Muscle layer of duodenum (tissue), 2 donors: Measurements from ENCODE around the gene ABI2.
A peak's percentile ranks its signal among the peaks of the same experiment; 100 is the strongest.
"Not testable (repeated sequence)": the region's sequence is repeated elsewhere in the genome, so short reads cannot be mapped to it uniquely, and the experiment has no call there.

ENCODE experiments used
- H3K27ac ChIP-seq: one replicate; pipeline ENCODE4 v1.7.0; 2013; ENCODE audit warnings: mild to moderate bottlenecking, low read length
- H3K27me3 ChIP-seq: one replicate; pipeline ENCODE4 v1.7.0; 2013; ENCODE audit warnings: low read depth, mild to moderate bottlenecking, control low read depth, low read length
- H3K36me3 ChIP-seq, 2 donors: one replicate each; pipeline ENCODE4 v1.7.0; 2013; ENCODE audit warnings: low read length in 2 of 2, control low read depth in 1 of 2, mild to moderate bottlenecking in 1 of 2; ENCODE audit not compliant: insufficient read depth in 2 of 2, control insufficient read depth in 1 of 2
- H3K4me1 ChIP-seq, 2 donors: one replicate each; pipeline ENCODE4 v1.7.0; 2013; ENCODE audit warnings: low read length in 2 of 2, mild to moderate bottlenecking in 2 of 2, control low read depth in 1 of 2, moderate library complexity in 1 of 2; ENCODE audit not compliant: insufficient read depth in 2 of 2, control insufficient read depth in 1 of 2
- H3K4me3 ChIP-seq, 2 donors: one replicate each; pipeline ENCODE4 v1.7.0; 2013; ENCODE audit warnings: low read length in 2 of 2, low read depth in 1 of 2, mild to moderate bottlenecking in 1 of 2
- H3K9me3 ChIP-seq, 2 donors: one replicate each; pipeline ENCODE4 v1.7.0; 2013; ENCODE audit warnings: low read length in 2 of 2, control low read depth in 1 of 2, mild to moderate bottlenecking in 1 of 2; ENCODE audit not compliant: control insufficient read depth in 1 of 2
- donor health status: healthy.

The ABI2 gene

GRCh38 chr2:203328760-203329540, 756 bp downstream of the ABI2 start:
- Histone ChIP-seq H3K36me3 (no peaks in the 10 kb centered on the region), H3K27me3 (no peaks in the 10 kb centered on the region), H3K4me1 (peaks cover 0 to 20% of the 10 kb centered on the region in 2 donors), H3K27ac (peak overlapping the region; percentile 56), H3K4me3 (peak overlapping the region; percentile 84 to 99), H3K9me3 (no peaks in the 10 kb centered on the region)

DNA sequence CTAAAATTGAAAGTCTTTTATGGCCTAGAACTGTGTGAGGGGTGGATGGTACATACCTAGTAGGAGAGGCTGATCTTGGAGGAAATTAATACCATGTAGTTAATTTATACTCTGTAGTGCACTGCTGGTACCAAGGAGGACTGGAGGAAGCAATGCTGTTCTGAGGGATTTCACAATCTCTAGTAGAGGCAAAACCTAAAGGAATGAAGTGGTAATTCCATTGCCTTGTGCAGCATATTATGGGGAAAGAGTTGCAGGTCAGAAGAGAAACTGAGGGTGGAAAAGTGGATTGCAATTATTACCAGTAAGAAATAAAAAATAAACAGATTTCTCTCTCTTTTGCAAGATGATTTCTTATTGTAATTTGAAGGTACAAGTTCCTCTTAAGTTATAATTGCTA, 2.2 kb downstream of the ABI2 start:
- Histone ChIP-seq H3K4me1 (peaks cover 0 to 20% of the 10 kb centered on the region in 2 donors), H3K27me3 (no peaks in the 10 kb centered on the region), H3K9me3 (no peaks in the 10 kb centered on the region), H3K36me3 (no peaks in the 10 kb centered on the region), H3K27ac (no peak overlapping the region), H3K4me3 (no peak overlapping the region)

DNA sequence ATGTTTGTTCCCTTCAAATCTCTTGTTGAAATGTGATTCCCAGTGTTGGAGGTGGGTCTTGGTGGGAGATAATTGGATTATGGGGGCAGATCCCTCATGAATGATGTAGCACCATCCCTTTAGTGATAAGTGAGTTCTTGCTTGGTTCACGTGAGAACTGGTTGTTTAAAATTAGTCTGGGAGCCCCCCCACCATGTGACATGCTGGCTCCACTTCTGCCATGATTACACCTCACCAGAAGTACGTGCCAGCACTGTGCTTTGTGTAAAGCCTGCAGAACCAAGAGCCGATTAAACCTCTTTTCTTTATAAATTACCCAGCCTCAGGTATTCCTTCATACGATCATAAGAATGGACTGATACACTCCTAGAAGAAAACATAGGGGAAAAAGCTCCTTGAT, 10.1 kb downstream of the ABI2 start:
- H3K4me3 ChIP-seq = no peak overlapping the region
- peaks cover 0 to 5% of the 10 kb centered on the region in 2 donors for H3K4me1 ChIP-seq
- H3K27ac ChIP-seq = no peak overlapping the region
- H3K27me3 ChIP-seq = no peaks in the 10 kb centered on the region
- H3K9me3 ChIP-seq = no peaks in the 10 kb centered on the region
- H3K36me3 ChIP-seq = no peaks in the 10 kb centered on the region

DNA sequence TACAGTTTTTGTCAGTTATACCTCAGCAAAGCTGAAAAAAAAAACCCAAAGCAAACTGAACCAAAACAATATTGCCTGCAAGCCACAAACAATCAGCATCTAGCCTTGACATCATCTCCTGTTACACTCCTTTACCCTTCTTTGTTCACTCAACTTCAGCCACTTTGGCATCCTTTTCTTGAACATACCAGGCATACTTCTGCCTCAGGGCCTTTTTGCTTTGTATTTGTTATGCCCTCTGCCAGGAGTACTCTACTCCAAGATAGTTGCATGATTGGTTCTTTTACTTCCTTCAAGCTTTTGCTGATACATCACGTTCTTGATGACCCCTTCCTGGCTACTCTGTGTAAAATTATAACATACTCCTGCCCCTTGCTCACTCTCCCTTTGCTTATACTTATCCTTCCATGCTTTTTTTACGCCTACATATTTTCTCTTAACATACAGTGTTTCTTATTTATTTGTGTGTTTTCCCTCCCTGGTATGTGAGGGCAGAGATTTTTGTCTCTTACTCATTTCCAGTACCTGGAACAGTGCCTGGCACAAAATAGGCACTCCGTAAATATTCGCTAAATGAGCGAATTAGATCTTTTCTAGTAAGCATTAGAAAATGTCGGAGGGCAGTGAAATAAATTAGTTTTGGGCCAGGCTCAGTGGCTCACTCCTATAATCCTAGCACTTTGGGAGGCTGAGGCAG, 12.7 kb downstream of the ABI2 start:
- Histone ChIP-seq H3K27me3 (no peaks in the 10 kb centered on the region), H3K27ac (no peak overlapping the region), H3K36me3 (peaks cover 0 to 5% of the 10 kb centered on the region in 2 donors), H3K4me3 (no peak overlapping the region), H3K9me3 (no peaks in the 10 kb centered on the region), H3K4me1 (peaks cover 0 to 5% of the 10 kb centered on the region in 2 donors)

GRCh38 chr2:203341741-203342310, 13.6 kb downstream of the ABI2 start:
- Histone ChIP-seq H3K36me3 (peaks cover 0 to 5% of the 10 kb centered on the region in 2 donors), H3K9me3 (no peaks in the 10 kb centered on the region), H3K4me1 (peaks cover 0 to 5% of the 10 kb centered on the region in 2 donors), H3K27me3 (no peaks in the 10 kb centered on the region), H3K4me3 (no peak overlapping the region), H3K27ac (no peak overlapping the region)

DNA sequence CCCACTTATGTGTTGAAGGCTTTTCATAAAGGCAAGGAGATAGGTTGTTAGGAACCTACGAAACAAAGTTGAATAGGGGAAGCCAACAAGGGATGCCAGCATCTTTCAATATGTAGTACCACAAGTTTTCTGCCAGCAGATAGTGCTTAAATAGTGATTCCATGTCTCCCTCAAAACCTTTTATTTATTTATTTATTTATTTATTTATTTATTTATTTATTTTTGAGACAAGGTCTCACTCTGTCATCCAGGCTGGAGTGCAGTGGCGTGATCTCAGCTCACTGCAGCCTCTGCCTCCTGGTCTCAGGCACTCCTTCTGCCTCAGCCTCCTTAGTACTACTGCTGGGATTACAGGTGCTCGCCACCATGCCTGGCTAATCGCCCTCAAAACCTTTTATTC, 14.2 kb downstream of the ABI2 start:
- not testable (repeated sequence) for H3K4me1 ChIP-seq, H3K36me3 ChIP-seq, H3K27me3 ChIP-seq, H3K4me3 ChIP-seq, H3K27ac ChIP-seq, H3K9me3 ChIP-seq

DNA sequence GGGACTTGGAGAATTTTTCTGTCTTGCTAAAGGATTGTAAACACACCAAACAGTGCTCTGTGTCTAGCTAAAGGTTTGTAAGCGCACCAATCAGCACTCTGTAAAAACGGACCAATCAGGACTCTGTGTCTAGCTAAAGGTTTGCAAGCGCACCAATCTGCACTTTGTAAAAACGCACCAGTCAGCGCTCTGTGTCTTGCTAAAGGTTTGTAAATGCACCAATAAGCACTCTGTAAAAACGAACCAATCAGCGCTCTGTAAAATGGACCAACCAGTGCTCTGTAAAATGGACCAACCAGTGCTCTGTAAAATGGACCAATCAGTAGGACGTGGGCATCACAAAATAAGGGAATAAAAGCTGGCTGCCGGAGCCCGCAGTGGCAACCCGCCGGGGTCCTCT, 16.5 kb downstream of the ABI2 start:
- Histone ChIP-seq H3K4me3 (no peak overlapping the region), H3K27ac (no peak overlapping the region)

GRCh38 chr2:203346612-203347011, 18.4 kb downstream of the ABI2 start:
- Histone ChIP-seq H3K4me1 (no peaks in the 10 kb centered on the region), H3K36me3 (peaks cover 0 to 5% of the 10 kb centered on the region in 2 donors), H3K9me3 (no peaks in the 10 kb centered on the region), H3K4me3 (no peak overlapping the region), H3K27me3 (no peaks in the 10 kb centered on the region), H3K27ac (no peak overlapping the region)

More for the DNA sequence above, 16.5 kb downstream of the ABI2 start:
- Histone ChIP-seq H3K9me3 (no peaks in the 10 kb centered on the region), H3K27me3 (no peaks in the 10 kb centered on the region), H3K4me1 (peaks cover 0 to 5% of the 10 kb centered on the region in 2 donors), H3K36me3 (peaks cover 0 to 5% of the 10 kb centered on the region in 2 donors)

DNA sequence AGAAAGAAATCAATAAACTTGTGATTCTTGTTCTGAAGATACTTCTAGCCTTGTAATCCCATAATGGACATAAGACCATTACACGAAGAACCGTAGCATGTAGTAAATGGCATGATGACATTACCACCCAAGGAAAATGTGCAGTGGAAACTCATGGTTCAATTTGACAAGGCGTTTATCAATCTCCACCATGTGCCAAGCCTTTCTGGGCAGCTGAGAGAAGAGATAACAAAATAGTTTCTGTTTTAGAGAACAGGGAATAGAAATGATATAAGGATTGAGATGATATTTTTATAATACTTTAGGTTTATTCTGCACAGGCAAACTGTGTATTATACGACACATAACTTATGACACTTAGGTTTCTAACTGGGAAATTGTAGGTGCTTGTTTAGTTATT, 19.2 kb downstream of the ABI2 start:
- no peak overlapping the region for H3K4me3 ChIP-seq
- H3K9me3 ChIP-seq = no peaks in the 10 kb centered on the region
- H3K4me1 ChIP-seq = no peaks in the 10 kb centered on the region
- H3K27me3 ChIP-seq = no peaks in the 10 kb centered on the region
- H3K36me3 ChIP-seq = peaks cover 0 to 5% of the 10 kb centered on the region in 2 donors
- no peak overlapping the region for H3K27ac ChIP-seq

DNA sequence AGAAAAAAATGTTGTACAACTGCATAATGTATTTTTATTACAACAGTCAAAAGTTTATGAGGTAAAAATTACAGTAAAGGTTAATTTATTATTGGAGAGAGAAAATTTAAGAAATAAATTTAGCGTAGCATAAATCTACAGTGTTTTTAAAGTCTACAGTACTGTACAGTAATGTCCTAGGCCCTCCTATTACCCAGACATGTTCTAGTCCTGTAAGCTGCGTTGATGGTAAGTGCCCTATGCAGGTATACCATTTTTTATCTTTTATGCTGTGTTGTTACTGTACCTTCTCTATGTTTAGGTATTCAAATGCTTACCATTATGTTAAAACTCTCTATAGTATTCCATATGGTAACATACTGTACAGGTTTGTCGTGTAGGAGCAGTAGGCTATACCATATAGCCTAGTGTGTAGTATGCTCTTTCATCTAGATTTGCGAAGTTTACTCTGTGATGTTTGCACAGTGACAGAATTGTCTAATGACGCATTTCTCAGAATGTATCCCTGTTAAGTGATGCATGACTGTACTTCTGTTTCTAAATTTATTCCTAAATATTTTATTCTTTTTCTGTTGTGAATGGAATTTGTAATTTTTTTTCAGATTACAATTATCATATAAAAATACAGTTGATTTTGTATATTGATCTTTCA, 24.5 kb downstream of the ABI2 start:
- no peaks in the 10 kb centered on the region for H3K36me3 ChIP-seq
- no peak overlapping the region for H3K4me3 ChIP-seq

DNA sequence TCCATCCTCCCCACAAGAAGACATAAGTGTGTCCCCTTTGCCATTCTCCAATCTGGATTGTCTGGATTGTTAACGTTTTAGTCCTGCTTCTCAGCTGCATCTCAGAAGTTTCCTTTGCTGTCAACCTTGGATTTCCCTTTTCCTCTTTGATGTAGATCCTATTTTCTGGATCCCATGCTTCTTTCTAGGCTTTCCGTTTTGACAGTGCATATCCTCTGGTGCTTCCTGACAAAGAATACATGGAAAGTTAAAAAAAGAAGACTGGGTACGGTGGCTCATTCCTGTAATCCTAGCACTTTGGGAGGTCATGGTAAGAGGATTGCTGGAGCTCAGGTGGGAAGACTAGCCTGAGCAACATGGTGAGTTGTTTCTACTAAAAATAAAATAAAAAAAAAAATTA, 26.8 kb downstream of the ABI2 start:
- Histone ChIP-seq H3K36me3 (no peaks in the 10 kb centered on the region), H3K4me3 (no peak overlapping the region)

More for the DNA sequence above, 24.5 kb downstream of the ABI2 start:
- Histone ChIP-seq H3K4me1 (no peaks in the 10 kb centered on the region), H3K9me3 (no peaks in the 10 kb centered on the region), H3K27ac (no peak overlapping the region), H3K27me3 (no peaks in the 10 kb centered on the region)

More for the DNA sequence above, 26.8 kb downstream of the ABI2 start:
- Histone ChIP-seq H3K27ac (no peak overlapping the region), H3K4me1 (no peaks in the 10 kb centered on the region), H3K27me3 (no peaks in the 10 kb centered on the region), H3K9me3 (no peaks in the 10 kb centered on the region)
